ENCODE data around the gene OVCH2. TPM values are rescaled to one million over a fixed set of nuclear protein-coding genes. Genes with fewer than 3 reads are reported as not detected.

OVCH2 gene
- total RNA-seq = not detected in 2 replicates

DNA sequence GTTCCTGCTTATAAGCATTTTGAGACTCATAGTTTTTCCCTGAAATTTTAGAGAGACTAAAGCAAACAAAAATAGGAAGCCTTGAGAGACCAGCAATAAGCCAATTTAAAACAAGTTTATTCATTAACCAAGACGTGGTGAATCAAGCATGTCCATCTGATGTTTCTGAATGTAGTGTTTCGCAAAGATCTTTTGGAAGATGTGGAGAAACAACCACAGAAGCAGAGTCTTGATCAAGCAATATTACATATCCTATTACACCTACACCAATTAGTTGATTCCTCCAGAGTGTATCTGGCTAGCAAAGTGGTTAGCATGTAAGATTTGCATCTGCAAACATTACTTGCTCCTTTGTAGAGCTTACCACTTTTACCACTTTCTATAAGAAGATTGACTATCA, at the start of gene OVCH2:
Gene OVCH2 (minus strand): TSS at position 101 of the 400 bp plus-strand sequence. CDS start 83 bp downstream, at position 18.

DNA sequence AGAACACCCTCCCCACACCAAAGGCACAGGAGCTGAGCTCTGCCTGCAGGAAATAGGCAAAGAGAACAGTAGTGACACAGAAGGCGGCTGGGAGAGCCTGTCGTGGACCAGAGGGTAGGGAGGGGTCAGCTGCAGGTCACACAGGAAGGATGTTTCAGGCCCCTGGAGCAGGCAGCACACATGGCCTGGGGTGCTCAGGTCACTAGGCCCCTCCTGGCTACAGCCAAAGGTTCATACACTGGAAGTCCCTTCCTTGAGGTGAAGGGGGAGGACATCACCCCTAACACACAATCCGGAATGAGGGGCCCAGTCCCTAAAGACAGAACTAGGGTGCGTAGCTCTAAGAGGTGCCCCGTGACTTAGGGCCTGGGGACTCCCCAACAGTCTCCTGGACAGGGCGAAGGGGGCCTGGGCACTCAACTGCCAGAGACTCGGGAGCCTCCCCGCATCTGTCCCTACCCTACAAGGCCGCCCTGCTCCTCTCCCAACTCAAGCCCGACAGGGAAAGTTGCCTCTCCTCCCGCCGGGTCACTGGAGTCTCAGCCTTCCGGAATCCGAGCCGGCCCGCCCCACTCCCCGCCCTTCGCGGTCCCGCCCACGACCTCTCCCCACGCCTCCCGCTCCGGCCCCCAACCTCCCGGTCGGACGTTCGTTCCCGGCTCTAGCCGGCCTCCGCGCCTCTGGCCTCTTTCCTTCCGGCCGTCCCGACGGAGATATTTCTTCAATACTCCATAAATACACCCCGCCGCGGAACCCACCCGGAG, 33.1 kb downstream of the OVCH2 start, which contains the start of gene CYB5R2:
Gene CYB5R2 (minus strand): TSS at position 541 of the 764 bp plus-strand sequence. CDS start 675 bp downstream, outside the sequence.

Other genes with a start within 250 kb of the OVCH2 start
- 24.4 and 26.4 TPM in 2 replicates for gene OLFML1, start 221.0 kb downstream of the OVCH2 start, total RNA-seq
- 5.1 and 8.7 TPM in 2 replicates for gene PPFIBP2, start 192.5 kb downstream of the OVCH2 start, total RNA-seq
- 7.1 and 12.7 TPM in 2 replicates for gene CYB5R2, start 33.0 kb downstream of the OVCH2 start, total RNA-seq
- gene OR5P2, start 90.5 kb upstream of the OVCH2 start, total RNA-seq = not detected in 2 replicates
- not detected in 2 replicates for gene OR5P3, start 124.4 kb upstream of the OVCH2 start, total RNA-seq
- gene OR10A6, start 224.8 kb upstream of the OVCH2 start, total RNA-seq = not detected in 2 replicates
- not detected in 2 replicates for gene OR10A3, start 235.2 kb upstream of the OVCH2 start, total RNA-seq